D721Med (cell line): ENCODE data around the gene ELF2.
"Not testable (repeated sequence)": the region's sequence is repeated elsewhere in the genome, so short reads cannot be mapped to it uniquely, and the experiment has no call there.

Experiments used
- DNase-seq: peaks from one replicate; pipeline ENCODE4 v3.0.0; 2011; ENCODE audit warnings: low spot score; ENCODE audit not compliant: insufficient read length
- FAIRE-seq: peaks from 2 replicates; lab custom pipeline; 2011; peaks lifted over from hg19 to GRCh38; lab: Jason Lieb, UNC
- CTCF ChIP-seq: IDR thresholded peaks from 2 replicates; pipeline ENCODE4 v1.5.1; 2012; ENCODE audit warnings: mild to moderate bottlenecking, control low read depth; ENCODE audit not compliant: insufficient read depth; ENCODE audit errors: missing control alignments

The ELF2 gene

GRCh38 chr4:139123910-139124309, 53.1 kb downstream of the ELF2 start:
- TF ChIP-seq CTCF = no peak
- FAIRE-seq = no peak
- DNase-seq = no peak

GRCh38 chr4:139118365-139118764, 58.7 kb downstream of the ELF2 start:
- DNase-seq (no peak), FAIRE-seq (no peak)
- no peak for TF ChIP-seq CTCF

GRCh38 chr4:139115226-139115625, 61.8 kb downstream of the ELF2 start:
- no peak for TF ChIP-seq CTCF
- DNase-seq (no peak), FAIRE-seq (no peak)

- not testable (repeated sequence) for DNase-seq, FAIRE-seq
These were observed 62.2 kb downstream of the ELF2 start for GRCh38 chr4:139114795-139115194.

GRCh38 chr4:139112650-139113049, 64.4 kb downstream of the ELF2 start:
- TF ChIP-seq CTCF = no peak
- DNase-seq (no peak), FAIRE-seq (no peak)

GRCh38 chr4:139108567-139109128, 68.4 kb downstream of the ELF2 start:
- no peak for FAIRE-seq
- no peak for DNase-seq
- TF ChIP-seq CTCF = no peak

- FAIRE-seq (peak; percentile 96), DNase-seq (no peak)
- TF ChIP-seq CTCF = peak; percentile 90
These were observed 77.5 kb downstream of the ELF2 start for GRCh38 chr4:139099366-139099982.
